GM12801 (cell line): Measurements from ENCODE around the gene SIL1.

ENCODE experiments used
- TF ChIP-seq, protein P1 (sequence below): IDR thresholded peaks from one replicate; pipeline ENCODE4 v1.5.1; 2011; ENCODE audit warnings: control low read depth; ENCODE audit not compliant: insufficient read length; ENCODE audit errors: extremely low read depth

The SIL1 gene

DNA sequence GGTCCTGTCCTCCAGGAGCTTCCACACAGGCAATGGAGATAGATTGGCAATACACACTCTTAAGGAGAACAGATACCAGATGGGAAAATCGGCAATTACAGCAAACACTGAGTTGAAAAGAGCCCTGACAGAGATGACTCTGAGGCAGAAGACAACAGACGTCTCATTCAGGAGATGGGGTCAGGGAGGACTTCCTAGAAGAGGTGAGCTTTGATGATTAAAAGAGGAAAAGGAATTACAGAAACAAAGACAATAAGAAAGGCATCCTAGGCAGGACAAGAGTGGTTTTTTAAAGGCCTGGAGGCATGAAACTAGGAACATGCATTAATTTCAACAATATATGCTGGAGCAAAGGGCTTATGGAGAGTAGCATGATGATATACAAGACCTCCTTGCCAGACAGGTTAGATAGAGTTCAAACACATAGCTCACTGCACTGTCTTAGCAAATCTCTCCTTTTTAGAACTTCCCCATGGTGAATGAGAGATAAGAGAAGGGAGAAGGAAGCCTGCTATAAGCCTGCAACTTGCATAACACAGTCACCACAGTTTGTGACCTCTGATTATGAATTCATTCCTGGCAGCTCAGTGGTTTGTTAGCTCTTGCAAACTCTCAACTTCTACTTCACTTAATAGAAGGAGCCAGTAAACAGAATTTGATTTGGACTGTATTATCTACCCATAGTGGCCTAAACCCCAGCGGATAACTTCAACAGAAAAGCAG, 48.5 kb downstream of the SIL1 start:
- TF ChIP-seq, protein P1, sequence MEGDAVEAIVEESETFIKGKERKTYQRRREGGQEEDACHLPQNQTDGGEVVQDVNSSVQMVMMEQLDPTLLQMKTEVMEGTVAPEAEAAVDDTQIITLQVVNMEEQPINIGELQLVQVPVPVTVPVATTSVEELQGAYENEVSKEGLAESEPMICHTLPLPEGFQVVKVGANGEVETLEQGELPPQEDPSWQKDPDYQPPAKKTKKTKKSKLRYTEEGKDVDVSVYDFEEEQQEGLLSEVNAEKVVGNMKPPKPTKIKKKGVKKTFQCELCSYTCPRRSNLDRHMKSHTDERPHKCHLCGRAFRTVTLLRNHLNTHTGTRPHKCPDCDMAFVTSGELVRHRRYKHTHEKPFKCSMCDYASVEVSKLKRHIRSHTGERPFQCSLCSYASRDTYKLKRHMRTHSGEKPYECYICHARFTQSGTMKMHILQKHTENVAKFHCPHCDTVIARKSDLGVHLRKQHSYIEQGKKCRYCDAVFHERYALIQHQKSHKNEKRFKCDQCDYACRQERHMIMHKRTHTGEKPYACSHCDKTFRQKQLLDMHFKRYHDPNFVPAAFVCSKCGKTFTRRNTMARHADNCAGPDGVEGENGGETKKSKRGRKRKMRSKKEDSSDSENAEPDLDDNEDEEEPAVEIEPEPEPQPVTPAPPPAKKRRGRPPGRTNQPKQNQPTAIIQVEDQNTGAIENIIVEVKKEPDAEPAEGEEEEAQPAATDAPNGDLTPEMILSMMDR = no peak

DNA sequence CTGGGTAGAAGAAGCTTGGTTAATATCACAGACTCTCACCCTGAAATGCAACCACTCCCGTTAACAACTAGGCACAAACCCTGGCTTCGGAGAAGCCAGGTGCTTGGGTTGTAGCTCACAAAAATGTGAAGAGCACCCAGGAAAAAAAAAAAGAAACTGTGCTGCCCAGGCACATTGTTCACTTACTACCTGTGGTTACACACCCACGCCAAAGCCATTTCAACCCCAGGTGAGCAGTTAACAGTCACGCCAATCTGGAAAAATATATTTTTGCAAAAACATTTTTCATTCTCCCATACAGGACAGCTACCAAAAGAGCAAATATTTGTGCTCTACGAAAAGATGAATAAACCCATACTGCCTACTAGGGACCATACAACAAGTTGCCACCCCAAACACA, 49.2 kb downstream of the SIL1 start:
- TF ChIP-seq, protein P1 = no peak

DNA sequence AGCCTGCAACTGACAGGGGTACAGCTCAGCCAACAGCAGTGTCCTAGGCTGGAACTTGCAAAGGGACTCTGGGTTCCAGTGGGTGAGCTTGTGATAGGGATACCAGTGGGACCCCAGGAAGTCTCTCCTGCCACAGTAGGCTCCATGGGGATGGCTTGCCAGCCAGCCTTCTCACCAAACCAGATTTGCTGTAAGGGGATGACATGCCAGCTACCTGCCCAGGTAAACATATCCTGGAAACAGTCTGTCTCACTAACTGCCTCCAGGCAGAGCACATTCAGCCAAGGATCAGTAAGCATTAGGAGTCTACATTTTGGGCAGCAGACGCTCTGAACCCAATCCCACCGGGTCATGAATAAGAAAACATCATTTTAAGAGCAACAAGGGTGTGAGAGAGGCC, 49.9 kb downstream of the SIL1 start:
- TF ChIP-seq, protein P1 = no peak

DNA sequence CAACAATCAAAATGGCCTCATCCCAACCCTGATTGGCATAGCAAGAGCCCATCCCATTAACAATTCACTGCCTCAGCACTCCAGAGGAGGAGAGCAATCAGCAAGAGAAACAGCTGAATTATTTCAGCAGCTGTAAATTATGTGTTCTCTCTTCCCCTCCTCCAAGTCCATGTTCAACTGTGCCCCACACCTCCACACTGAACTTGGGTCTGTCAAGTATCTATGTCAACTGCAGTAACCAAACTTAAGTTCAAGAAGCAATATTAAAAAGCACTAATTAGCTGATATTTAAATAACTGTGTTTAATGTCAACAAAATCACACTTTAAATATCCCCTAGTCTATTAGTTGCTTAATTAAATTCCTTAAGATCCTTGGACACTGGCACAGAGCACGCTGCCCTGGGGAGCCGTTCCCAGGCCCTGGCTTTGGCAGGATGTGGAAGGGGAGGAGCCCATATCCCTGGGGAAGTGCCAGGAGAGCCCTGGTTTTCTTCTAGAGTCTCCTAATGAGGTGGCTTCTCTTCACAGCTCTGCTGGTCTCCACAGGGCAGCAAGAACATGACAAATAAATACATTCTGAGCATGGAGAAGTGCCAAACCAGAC, 50.6 kb downstream of the SIL1 start:
- TF ChIP-seq, protein P1 = no peak

DNA sequence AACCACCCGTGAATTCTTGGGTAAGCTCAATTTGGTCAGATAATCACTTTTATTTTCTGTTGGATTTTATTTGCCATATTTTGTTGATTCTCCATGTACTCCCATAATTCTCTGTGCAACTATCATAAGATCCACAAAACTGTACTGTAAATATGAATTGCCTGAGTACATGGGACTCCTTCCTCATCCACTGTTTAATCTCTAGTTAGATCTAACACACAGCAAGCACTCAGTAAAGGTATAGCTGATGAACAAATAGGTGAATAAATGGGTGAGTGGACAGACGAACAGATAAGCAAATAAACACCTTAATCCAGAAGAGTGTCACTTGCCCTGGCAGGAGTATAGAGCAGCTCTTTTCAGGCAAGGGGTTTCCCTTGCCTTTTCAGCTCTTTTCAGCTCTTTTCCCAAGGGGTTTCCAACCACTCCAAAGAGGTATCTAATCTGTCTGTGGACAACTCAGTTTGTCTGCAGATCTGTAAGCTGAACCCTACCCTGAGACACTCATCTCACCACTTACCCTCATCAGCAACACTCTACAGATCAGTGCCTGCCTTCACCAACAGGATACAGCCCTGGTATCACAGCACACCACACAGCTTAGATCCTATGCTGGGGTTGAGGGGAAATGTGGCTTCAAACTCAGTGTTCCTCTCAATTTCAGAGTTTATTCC, 51.2 kb downstream of the SIL1 start:
- TF ChIP-seq, protein P1 = no peak

DNA sequence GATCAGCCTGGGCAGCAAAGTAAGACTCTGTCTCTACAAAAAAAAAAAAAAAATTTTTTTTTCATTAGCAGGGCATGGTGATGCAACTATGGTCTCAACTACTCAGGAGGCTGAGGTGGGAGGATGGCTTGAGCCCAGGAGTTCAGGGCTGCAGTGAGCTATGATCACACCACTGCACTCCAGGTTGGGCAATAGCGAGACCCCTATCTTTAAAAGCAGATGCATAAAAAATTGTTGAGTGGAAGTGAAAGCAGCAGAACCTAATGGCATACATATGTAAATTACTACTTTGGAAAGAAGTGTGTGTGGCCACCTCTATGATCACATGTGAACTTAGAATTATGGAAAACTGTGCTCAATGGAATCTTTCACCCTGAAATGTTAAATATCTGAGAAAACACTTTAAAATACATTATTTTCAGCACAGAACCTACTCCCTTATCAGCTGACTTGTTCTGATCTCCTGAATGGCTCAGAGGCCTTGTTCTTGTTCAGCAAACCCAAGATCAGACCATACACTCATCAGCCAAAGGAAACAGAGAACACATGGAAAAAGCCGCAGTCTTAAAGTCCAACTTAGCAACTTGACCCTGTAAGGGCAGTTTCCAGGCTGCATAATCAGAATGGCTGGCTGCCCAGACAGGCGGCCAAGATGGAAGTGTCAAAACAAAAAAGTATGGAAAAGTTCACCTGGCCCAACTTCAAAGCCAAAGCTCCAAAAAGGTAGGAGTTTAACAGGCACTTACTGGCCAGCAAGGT, 56.5 kb downstream of the SIL1 start:
- TF ChIP-seq, protein P1 = no peak

DNA sequence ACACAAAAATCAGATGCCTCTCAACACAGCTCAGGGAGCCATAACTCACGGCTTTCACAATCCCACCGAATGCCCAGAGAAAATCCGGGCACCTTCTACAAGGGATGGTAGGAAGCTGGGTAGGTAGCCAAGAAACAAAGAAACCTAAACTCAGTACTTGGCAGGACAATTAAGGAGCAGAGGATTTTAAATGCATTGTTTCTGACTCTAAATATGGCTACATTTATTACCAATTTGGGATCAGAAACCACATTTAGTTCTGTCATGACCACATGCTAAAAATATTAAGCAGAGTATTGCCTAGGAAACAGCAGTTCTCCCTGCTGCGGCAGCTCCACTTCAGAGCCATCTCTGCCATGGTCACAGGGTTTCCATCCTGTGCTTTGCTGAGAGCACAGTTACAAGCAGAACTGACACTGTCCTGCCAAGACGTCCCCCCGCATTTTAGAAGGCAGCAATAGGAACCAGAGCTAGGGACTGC, 57.5 kb downstream of the SIL1 start:
- TF ChIP-seq, protein P1 = no peak
